NB4 (cell line): Measurements from ENCODE around the gene EXOC4.

Experiments
- DNase-seq: peaks from one replicate; pipeline ENCODE4 v3.0.0; 2010; ENCODE audit warnings: low read depth
- H3K4me3 ChIP-seq: one replicate; pipeline ENCODE4 v1.5.1; 2011; ENCODE audit warnings: mild to moderate bottlenecking, low read depth, low read length, moderate library complexity
- CTCF ChIP-seq: IDR thresholded peaks from one replicate; pipeline ENCODE4 v1.5.1; 2012; ENCODE audit warnings: low read depth, low read length
- MAX ChIP-seq: IDR thresholded peaks from 2 replicates; pipeline ENCODE4 v1.6.1; 2011; ENCODE audit warnings: low read depth, low read length
- MYC ChIP-seq: IDR thresholded peaks from 2 replicates; pipeline ENCODE4 v1.6.1; 2011; ENCODE audit warnings: low read depth, low read length
- POLR2A ChIP-seq: IDR thresholded peaks from 2 replicates; pipeline ENCODE4 v1.6.1; 2011; ENCODE audit warnings: mild to moderate bottlenecking; ENCODE audit not compliant: insufficient read length; ENCODE audit errors: extremely low read depth

EXOC4 gene

GRCh38 chr7:133931053-133931452 is 678.2 kb downstream of the EXOC4 start:
- TF ChIP-seq CTCF: no peak
- TF ChIP-seq MYC: no peak
- TF ChIP-seq MAX: no peak
- TF ChIP-seq POLR2A: no peak
- no peak for DNase-seq
- H3K4me3 ChIP-seq: no peak overlapping the region

GRCh38 chr7:133932591-133932990 is 679.7 kb downstream of the EXOC4 start:
- no peak overlapping the region for H3K4me3 ChIP-seq
- no peak for TF ChIP-seq MYC
- TF ChIP-seq MAX: no peak
- no peak for TF ChIP-seq POLR2A
- no peak for TF ChIP-seq CTCF
- DNase-seq: no peak

GRCh38 chr7:133934262-133934976 is 681.5 kb downstream of the EXOC4 start:
- H3K4me3 ChIP-seq: no peak overlapping the region
- DNase-seq: no peak
- TF ChIP-seq POLR2A: no peak
- TF ChIP-seq CTCF: no peak

GRCh38 chr7:133934977-133935330 is 682.1 kb downstream of the EXOC4 start:
- TF ChIP-seq MYC: no peak
- no peak for TF ChIP-seq CTCF
- no peak for TF ChIP-seq POLR2A
- TF ChIP-seq MAX: no peak
- no peak for DNase-seq
- no peak overlapping the region for H3K4me3 ChIP-seq

- DNase-seq: no peak
- H3K4me3 ChIP-seq: no peak overlapping the region
- TF ChIP-seq CTCF (no peak), MYC (no peak), POLR2A (no peak), MAX (no peak)
Measured at GRCh38 chr7:133936074-133936473, 683.2 kb downstream of the EXOC4 start.

GRCh38 chr7:133937786-133938185 is 684.9 kb downstream of the EXOC4 start:
- TF ChIP-seq POLR2A (no peak), CTCF (no peak)
- no peak for DNase-seq
- no peak overlapping the region for H3K4me3 ChIP-seq
